ENCODE results near the gene STK31.
"Not testable (repeated sequence)": the region's sequence is repeated elsewhere in the genome, so short reads cannot be mapped to it uniquely, and the experiment has no call there.

GRCh38 chr7:23844837-23845236 lies 134.8 kb downstream of the STK31 start:
- TF ChIP-seq CTCF (conservative IDR thresholded peaks at IDR 0.05; ENCODE audit: low read length); EZH2phosphoT487 (IDR thresholded peaks at IDR 0.05; ENCODE audit: borderline replicate concordance): not testable (repeated sequence)
